ENCODE results near the gene HMOX2. TPM values are rescaled to one million over a fixed set of nuclear protein-coding genes. Genes with fewer than 3 reads are reported as not detected.

Gene HMOX2
- total RNA-seq, 1 experiment from 2014 or later = 55.1 TPM

GRCh38 chr16:4495766-4496165 is 19.6 kb downstream of the HMOX2 start:
- ATAC-seq = peak; percentile 33

GRCh38 chr16:4496305-4496704 is 20.1 kb downstream of the HMOX2 start:
- peaks cover 91% of the 10 kb centered on the region for H3K79me2 ChIP-seq (ENCODE audit: insufficient read depth, low read length)
- intact Hi-C loops (cut with micrococcal nuclease) = no loop called here
- CTCF ChIA-PET = interaction anchor here (1.0 kb wide), 2 partner anchors 10 to 11 kb away, joined by 3 to 5 read pairs; no protein-coding TSS in a partner anchor
- H3K9me3 ChIP-seq (ENCODE audit: control insufficient read depth in 1 of 2, insufficient read depth in 1 of 2, low read depth in 1 of 2, low read length in 2 of 2) = no peaks in the 10 kb centered on the region
- H3K9me2 ChIP-seq (ENCODE audit: insufficient read depth) = no peaks in the 10 kb centered on the region
- H4K20me1 ChIP-seq (ENCODE audit: insufficient read depth) = peaks cover 4% of the 10 kb centered on the region; the same call in 1 of the 2 replicates
- no peak overlapping the region for H2AFZ ChIP-seq (ENCODE audit: low read depth, low read length, poor library complexity, severe bottlenecking)
- POLR2A ChIA-PET = interaction anchor here (1.0 to 4.2 kb wide), 3 partner anchors 20 to 602 kb away, joined by 3 to 26 read pairs (median 3); partner anchors contain the start of genes HMOX2 and NMRAL1
- no peaks in the 10 kb centered on the region for H3K27me3 ChIP-seq (ENCODE audit: insufficient read depth, low read length)
- H3K36me3 ChIP-seq (ENCODE audit: control insufficient read depth in 1 of 2, insufficient read depth in 2 of 2, low read length in 2 of 2) = peaks cover 0 to 6% of the 10 kb centered on the region in 2 experiments; a peak in 2 of 4 replicates
- DNase-seq (ENCODE audit: low read depth, low spot score) = peak; percentile 82
- peak overlapping the region; percentile 79 for H3K27ac ChIP-seq (ENCODE audit: low read depth, low read length)
- H3K4me3 ChIP-seq (replicated peaks in 1 of 2; ENCODE audit: low read depth in 1 of 2, low read length in 2 of 2) = peak overlapping the region in 1 of 2 experiments; percentile 30; a peak in 2 of 4 replicates
- RAD21 ChIA-PET (ENCODE audit: low non-redundant PET in 1 of 2, low total read pairs in 2 of 2, uncharacterized antibody in 2 of 2, unreplicated experiment in 2 of 2) = no interaction called here
- H3K4me2 ChIP-seq (ENCODE audit: low read length) = peak overlapping the region; percentile 69
- BruUV-seq (replicated peaks) = no TSS peak
- H3K4me1 ChIP-seq (ENCODE audit: control insufficient read depth in 1 of 2, insufficient read depth in 2 of 2, low read length in 2 of 2) = peaks cover 67 to 95% of the 10 kb centered on the region in 2 experiments
- H3K9ac ChIP-seq (ENCODE audit: low read length) = peak overlapping the region; percentile 51
- peak; percentile 42; the same call in 1 of the 2 replicates for TF ChIP-seq JUND (IDR thresholded peaks at IDR 0.05)
- peak; percentile 46; the same call in 1 of the 2 replicates for TF ChIP-seq SP1 (IDR thresholded peaks at IDR 0.05; ENCODE audit: low read depth)
- no peak for TF ChIP-seq REST (IDR thresholded peaks at IDR 0.05; ENCODE audit: low read depth)
- peak; percentile 53 for TF ChIP-seq FOSL1 (IDR thresholded peaks at IDR 0.05; ENCODE audit: low read depth)
- no peak for TF ChIP-seq ZNF274 (IDR thresholded peaks at IDR 0.05; ENCODE audit: low read depth, low read length)
- no peak for TF ChIP-seq EZH2 (IDR thresholded peaks at IDR 0.05)
- peak; percentile 53; the same call in 1 of the 2 replicates for TF ChIP-seq CBX3 (IDR thresholded peaks at IDR 0.05; ENCODE audit: low read depth)
- peak; percentile 69 for ATAC-seq

More at GRCh38 chr16:4495766-4496165, 19.6 kb downstream of the HMOX2 start:
- ChIA-PET RAD21 (ENCODE audit: low non-redundant PET in 1 of 2, low total read pairs in 2 of 2, uncharacterized antibody in 2 of 2, unreplicated experiment in 2 of 2) (no interaction called here), POLR2A (interaction anchor here (1.3 to 4.2 kb wide), 2 partner anchors 20 to 120 kb away, joined by 3 to 26 read pairs; partner anchors contain the start of genes HMOX2 and NMRAL1), CTCF (interaction anchor here (1.0 kb wide), 1 partner anchor 10 kb away, joined by 3 read pairs; no protein-coding TSS in a partner anchor)
- Histone ChIP-seq H3K27me3 (ENCODE audit: insufficient read depth, low read length) (no peaks in the 10 kb centered on the region), H3K4me2 (ENCODE audit: low read length) (peak overlapping the region; percentile 69), H3K4me3 (replicated peaks in 1 of 2; ENCODE audit: low read depth in 1 of 2, low read length in 2 of 2) (peak overlapping the region; percentile 14 to 30), H3K4me1 (ENCODE audit: control insufficient read depth in 1 of 2, insufficient read depth in 2 of 2, low read length in 2 of 2) (peaks cover 66 to 90% of the 10 kb centered on the region in 2 experiments), H3K36me3 (ENCODE audit: control insufficient read depth in 1 of 2, insufficient read depth in 2 of 2, low read length in 2 of 2) (peaks cover 0 to 6% of the 10 kb centered on the region in 2 experiments; a peak in 3 of 4 replicates), H3K9me3 (ENCODE audit: control insufficient read depth in 1 of 2, insufficient read depth in 1 of 2, low read depth in 1 of 2, low read length in 2 of 2) (no peaks in the 10 kb centered on the region), H3K9me2 (ENCODE audit: insufficient read depth) (no peaks in the 10 kb centered on the region), H3K9ac (ENCODE audit: low read length) (peak overlapping the region; percentile 51), H3K79me2 (ENCODE audit: insufficient read depth, low read length) (peaks cover 91% of the 10 kb centered on the region), H4K20me1 (ENCODE audit: insufficient read depth) (peaks cover 4% of the 10 kb centered on the region; the same call in 1 of the 2 replicates), H3K27ac (ENCODE audit: low read depth, low read length) (peak overlapping the region; percentile 79), H2AFZ (ENCODE audit: low read depth, low read length, poor library complexity, severe bottlenecking) (no peak overlapping the region)
- no peak for DNase-seq (ENCODE audit: low read depth, low spot score)
- TF ChIP-seq CEBPB (IDR thresholded peaks at IDR 0.05; ENCODE audit: low read depth) (peak; percentile 19; the same call in 1 of the 2 replicates), ELF1 (IDR thresholded peaks at IDR 0.05; ENCODE audit: borderline replicate concordance, low read depth) (no peak)
- no TSS peak for BruUV-seq (replicated peaks)
- intact Hi-C loops (cut with micrococcal nuclease) = no loop called here

Measured in HCT116 (cell line).